CD4-positive, alpha-beta T cell treated with Interferon alpha-2 for 1 hour (primary cell): ENCODE measurements around the gene RNASE8.

Source experiments
- DNase-seq, 2 donors: peaks; one replicate each; pipeline ENCODE4 v3.0.0-alpha.2; 2020 to 2022

Gene RNASE8

GRCh38 chr14:21093769-21094681 is 36.4 kb downstream of the RNASE8 start:
- DNase-seq, result no peak

GRCh38 chr14:21095430-21096205 is 38.0 kb downstream of the RNASE8 start:
- no peak for DNase-seq

GRCh38 chr14:21096438-21096837 is 38.8 kb downstream of the RNASE8 start:
- no peak for DNase-seq

DNA sequence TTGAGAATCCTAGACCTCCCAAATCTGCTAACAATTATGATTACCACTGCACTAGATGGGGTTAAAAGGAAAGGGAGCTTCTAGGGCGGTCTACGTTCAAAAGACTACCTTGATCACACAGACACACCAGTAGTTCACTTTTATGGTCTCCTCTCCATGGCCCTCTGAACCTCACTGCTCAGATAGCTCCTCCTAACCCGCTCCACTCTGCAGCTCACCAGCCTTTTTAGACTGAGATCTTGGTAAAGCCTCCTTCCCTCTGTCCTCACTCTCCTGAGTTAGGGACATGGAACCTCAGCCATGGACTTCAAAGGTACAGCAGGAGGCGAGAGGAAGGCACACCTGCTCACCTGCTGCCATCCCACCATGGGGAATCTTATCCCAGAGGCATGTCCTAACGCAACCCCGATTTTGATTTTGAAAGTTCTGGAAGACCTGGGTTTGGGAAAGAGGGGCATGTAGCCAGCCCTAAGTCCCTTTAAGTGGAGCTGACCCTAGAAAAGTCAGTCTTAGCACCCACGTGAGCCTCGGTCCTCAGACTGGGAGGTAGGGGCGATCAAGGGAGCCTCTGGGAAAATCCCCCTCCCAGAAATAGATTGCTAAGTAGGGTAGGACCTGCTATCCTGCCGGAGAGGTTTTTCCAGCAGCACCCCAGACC is 39.5 kb downstream of the RNASE8 start:
- no peak for DNase-seq

- no peak for DNase-seq
These were observed 40.0 kb downstream of the RNASE8 start for GRCh38 chr14:21097636-21098075.

DNA sequence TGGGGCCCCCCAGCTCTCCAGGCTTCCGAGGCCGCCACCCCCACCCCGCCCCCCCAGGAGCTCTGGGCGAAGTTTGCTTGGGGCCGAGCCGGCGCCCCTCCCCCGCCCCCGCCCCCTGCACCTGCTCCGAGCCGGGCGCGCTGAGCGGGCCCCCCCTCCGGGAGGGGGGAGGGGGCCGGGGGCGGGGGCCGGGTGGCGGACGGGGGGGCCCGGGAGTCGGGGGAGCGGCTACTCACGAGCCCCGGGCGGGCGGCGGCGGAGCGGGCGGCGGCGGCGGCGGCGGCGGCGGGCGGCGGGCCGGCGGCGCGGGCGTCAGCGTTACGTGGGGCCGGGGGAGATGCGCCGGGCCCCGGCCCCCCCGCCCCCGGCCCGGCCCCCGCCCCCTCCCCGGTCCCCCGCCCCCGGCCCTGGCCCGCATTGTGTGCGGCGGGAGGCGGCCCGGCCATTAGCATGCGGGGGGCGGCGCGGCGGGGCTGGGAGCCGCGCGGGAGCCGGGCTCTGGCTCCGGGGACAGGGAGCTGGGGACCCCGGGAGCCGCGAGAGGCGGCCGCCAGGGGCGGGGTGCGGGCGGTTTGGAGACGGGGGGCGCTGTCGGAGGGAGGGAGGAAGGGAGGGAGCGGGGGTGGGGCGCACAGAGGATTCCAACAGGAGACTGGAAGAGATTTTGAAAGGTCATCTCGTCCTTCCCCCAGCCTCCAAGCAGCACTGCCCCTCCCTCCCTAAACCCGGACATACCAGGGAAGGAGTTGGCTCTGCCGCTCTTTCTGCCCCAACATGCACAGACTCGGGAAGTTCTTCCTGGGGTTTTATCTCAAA is 40.7 kb downstream of the RNASE8 start, which contains the start of gene ZNF219:
Gene ZNF219 (minus strand): TSS at position 580 of the 816 bp plus-strand sequence. CDS start 5,064 bp downstream, outside the sequence.
- peak; percentile 24 to 63 for DNase-seq

GRCh38 chr14:21098892-21099595 is 41.4 kb downstream of the RNASE8 start:
- DNase-seq, result no peak

DNA sequence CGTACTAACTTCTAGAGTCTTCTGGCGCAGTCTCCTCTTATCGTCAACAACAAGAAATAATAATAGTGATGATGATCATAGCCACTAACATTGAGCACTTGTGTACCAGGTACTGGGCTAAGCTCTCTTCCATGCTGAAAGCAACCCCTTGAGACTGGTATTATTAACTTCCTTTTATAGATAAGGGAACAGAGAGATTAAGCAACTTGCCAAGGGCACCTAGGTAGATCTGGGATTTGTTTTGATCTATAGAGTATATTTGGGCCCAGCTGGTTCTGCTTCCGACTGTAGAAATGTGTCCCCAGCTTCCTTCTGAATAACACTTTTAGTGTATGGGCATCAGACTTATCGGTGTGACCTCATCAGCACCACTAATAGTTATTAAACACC is 42.0 kb downstream of the RNASE8 start:
- no peak for DNase-seq

- no peak for DNase-seq
These were observed 43.3 kb downstream of the RNASE8 start, which contains the start of gene TMEM253 for GRCh38 chr14:21100931-21101330. Gene TMEM253, plus strand, starts transcription at chr14:21101066. Its CDS starts 278 bp downstream, at chr14:21101344.

DNA sequence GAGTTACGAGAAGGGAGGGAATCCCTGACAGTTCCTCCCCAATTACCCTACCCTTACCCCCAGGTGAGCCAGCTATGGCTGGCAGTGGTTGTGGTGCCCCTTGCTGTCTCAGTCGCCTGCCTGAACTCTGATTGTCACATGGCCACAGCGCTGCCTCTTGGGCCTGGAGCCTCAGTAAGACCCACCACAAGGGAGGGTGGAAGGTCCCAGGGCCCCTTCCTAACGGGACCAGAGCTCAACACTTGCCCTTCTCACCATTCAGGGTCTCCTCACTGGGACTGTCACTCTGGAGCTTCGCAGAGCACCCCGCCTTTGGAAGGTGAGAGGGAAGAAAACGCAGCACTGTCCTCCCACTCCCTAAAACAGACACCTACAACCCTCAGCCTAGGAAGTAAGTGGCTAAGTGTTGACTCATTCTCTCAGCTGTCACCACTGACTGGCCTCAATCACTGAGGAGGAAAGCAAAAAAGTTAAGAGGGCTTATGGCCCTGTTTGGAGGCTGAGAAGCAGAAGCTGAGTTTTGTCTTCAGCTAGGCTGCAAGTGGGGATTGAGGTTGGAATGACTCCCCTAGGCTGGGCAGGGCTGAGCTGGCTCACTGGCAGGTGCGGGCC is 44.3 kb downstream of the RNASE8 start:
- no peak for DNase-seq

DNA sequence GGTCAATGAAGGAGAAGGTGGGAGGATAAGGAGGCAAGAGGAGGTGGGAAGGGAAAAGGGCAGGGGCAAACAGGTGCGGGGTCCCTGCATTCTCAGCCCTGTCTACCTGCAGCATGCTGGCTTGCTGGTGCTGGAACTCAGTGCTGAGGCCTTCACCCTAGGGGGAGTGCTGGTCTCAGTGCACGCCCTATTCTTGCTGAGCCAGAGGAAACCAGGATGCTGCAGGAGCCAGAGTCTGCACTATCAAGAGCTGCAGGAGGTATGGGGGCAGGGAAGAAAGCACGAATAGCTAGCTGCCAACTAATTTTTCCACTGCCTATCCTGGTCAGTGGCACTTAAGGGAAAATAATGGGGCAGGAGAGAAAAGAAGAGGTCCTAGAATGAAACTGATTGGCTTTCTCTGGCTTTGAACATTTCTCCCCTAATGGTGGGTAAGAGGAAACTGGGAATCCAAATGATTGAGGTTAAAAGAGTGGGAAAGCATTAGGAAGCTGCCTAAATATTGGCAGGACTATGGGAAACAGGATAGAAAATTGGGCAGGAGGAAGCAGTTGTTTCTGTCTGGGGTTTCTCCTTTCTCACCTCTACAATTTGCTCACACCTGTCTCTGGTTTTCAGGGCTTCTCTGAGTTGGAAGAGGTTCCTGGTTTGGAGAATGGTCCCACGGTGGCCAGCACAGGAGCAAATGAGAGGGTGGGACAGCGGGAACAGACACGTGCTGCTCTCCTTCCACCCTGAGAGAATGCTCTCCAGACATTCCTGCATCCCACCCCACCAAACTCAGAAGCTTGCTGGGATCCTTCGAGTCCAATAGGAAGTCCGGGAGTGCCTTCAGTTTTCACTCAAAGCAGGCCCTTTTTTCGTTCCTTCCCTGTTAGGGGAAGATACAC is 45.1 kb downstream of the RNASE8 start:
- DNase-seq, result no peak

DNA sequence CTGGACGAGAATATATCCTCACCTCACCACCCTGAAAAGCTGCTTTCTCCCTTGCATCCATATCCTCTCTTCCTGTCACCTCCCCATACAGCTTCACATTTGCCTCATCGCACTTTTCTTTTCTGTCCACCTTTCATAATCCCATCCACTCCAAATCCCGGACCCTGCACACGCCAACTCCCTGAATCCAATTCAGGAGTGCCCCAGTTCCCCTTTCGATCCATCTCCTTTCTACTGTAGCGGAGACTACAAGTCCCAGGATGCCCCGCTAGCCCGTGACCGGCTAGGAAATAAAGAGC is 45.7 kb downstream of the RNASE8 start:
- no peak for DNase-seq

- peak; percentile 93 to 95 for DNase-seq
These were observed 46.3 kb downstream of the RNASE8 start for GRCh38 chr14:21103710-21104447.

DNA sequence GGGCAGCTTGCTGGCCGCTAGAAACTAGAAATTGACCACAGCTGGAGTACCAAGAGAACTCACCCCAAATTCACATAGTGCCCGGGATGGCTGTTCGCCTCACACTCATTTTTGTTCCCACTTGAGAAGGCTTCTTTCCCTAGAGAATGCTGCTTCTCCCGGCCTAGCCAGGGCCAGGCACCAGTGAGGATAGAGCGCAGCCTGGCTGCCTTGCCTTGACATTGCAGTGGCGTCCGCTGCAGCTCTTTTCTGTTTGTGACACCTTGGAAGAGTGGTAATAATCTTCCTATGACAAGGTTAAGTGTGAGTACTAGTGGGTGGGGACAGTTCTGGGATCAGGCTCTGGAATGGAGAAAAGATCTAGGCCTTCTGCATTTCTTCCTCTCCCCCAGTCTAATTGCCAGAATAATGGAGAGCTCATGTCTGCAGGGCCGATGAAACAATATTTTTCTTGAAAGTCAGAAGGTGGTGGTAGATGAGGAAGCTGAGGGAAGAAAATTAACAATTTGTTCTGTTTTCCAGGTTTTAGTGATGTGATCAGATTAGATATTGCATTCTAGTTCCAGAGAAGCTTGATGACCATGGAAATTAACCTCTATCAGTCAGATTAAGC is 46.9 kb downstream of the RNASE8 start:
- peak; percentile 57 to 71 for DNase-seq

- no peak for DNase-seq
These were observed 47.5 kb downstream of the RNASE8 start for GRCh38 chr14:21105095-21105494.

GRCh38 chr14:21106176-21106497 is 48.5 kb downstream of the RNASE8 start:
- DNase-seq, result no peak

- peak; percentile 76 to 85 for DNase-seq
These were observed 49.1 kb downstream of the RNASE8 start for GRCh38 chr14:21106498-21107282.

- DNase-seq, result no peak
These were observed 49.7 kb downstream of the RNASE8 start for GRCh38 chr14:21107283-21107800.
